Erythroblast (primary cell): ENCODE measurements around the gene FMNL3.
"Not testable (repeated sequence)": the region's sequence is repeated elsewhere in the genome, so short reads cannot be mapped to it uniquely, and the experiment has no call there.

Source experiments
- GATA1 ChIP-seq: IDR thresholded peaks from 2 replicates; pipeline ENCODE4 v1.6.1; 2011; ENCODE audit warnings: low read depth, mild to moderate bottlenecking, control low read depth, low read length, moderate library complexity
- POLR2A ChIP-seq: IDR thresholded peaks from 2 replicates; pipeline ENCODE4 v1.6.1; 2011; ENCODE audit warnings: mild to moderate bottlenecking, low read length

GRCh38 chr12:49605539-49605938, 101.7 kb downstream of the FMNL3 start, which contains the start of gene FAM186B:
- not testable (repeated sequence) for TF ChIP-seq POLR2A, GATA1
